GM11168 (cell line): Measurements from ENCODE around the gene ZFYVE19.

Experiments used
- in situ Hi-C: fragments of 300-500 bp; cut with MboI; formaldehyde crosslinking; loops from one replicate; pipeline ENCODE4 v1.12.0; 2022; ENCODE audit warnings: low sequenced_read_pairs; ENCODE audit not compliant: unreplicated experiment

Gene ZFYVE19

DNA sequence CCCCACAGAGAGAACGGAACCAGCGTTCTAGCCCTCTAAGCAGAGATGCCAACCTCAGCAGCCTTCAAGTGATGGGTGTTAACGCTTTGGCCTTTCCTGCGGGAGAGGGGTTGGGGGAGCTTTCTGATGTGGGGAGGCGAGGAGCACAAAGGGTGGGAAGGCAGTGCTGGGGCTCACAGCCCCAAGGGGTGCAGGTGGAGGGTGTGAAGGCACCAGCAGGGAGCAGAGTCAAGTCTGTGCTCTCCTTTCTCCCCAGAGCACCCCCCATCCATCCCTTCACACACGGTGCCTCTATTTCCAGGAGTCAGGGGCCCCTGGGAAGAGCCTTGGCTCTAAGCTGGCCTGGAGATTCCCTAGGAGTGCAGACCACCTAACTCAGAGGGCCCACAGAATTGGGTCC, 33.0 kb upstream of the ZFYVE19 start:
- in situ Hi-C loops = loop anchor here (25.0 kb wide), 1 partner anchor 437 kb away; the partner anchor contains the start of gene CCDC9B

DNA sequence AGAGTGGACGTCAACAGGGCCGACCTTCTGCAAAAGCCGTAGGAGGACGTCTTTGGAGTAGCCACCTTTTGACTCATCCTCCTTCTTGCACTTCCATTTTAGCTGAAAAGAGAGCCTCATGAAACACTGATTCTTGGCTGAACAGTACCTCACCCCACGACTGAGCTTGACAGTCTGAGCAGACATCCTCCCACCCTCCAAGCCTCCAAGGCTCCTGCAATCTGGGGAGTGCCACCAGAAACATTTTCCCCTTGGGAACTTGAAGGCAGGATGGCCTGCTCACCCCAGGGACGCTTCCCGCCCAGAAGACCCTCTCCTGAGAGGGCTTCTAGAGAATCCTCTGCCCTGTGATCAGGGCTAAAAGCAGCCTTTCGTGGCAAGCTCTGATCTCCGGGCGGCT, 31.9 kb upstream of the ZFYVE19 start:
- in situ Hi-C loops = no loop called here

DNA sequence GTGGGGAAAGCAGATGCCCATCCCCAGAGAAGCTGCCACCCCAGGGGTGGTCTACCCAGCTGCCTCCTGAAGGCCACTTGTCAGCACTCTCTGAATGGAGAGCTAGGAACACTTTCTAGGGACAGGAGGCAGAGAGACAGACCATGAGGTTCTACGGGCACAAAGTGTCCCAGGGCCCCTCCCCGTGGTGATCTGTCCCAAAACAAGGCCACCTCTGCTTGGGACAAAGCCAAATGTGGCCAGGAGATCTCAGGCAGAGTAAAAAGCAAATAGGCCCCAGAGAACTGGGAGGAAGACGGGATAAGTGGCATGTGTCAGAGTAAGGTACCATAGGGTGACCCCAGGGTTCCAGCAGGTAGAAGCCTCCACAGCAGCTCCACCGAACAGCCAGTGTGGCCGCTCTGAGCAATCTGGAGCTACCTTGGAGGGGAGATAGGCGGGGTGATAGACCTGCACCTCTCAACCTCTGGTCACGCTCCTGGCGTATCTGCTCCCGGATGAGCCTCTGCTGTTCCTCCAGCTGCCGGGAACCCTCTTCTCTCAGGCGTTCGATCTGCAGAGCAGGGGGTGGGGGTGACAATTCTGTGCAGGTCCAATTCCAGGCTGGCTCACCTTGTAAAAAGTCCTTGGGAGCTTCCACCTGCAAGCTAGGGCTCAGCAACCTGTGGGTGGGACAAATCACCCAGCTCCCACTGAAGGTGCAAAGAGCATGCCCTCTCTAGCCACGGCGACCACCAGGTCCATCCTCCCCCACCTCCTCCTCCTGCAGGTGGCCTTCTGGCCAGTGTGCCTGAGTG, 31.0 kb upstream of the ZFYVE19 start:
- in situ Hi-C loops = no loop called here

DNA sequence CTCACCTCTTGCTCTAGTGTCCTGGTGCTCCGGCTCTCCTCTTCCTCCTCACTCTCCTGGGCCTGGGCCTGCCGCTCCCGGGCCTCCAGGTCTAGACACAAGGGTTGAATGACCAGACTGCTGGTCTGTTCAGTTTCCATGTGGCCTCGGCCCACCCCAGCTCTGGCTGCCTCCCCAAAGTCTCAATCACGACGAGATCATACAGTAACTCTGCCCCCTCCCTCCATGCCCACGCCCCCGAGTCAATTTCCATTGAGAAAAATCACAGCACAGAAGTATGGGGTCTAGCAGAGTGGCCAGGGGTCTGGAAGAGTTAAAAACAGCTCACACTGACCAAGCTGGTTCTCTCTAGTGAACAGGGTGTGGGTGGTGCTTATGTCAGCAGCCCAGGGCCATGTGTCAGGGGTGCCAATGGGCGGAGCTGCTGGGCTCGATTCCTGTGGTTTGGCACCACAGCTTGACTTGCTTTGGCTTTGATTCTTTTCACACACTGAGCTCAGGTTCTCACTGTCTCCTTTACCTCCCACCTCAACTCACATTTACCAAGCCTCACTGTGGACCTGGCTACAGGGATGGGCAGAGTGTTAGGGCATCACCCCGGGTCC, 30.2 kb upstream of the ZFYVE19 start:
- in situ Hi-C loops = no loop called here

DNA sequence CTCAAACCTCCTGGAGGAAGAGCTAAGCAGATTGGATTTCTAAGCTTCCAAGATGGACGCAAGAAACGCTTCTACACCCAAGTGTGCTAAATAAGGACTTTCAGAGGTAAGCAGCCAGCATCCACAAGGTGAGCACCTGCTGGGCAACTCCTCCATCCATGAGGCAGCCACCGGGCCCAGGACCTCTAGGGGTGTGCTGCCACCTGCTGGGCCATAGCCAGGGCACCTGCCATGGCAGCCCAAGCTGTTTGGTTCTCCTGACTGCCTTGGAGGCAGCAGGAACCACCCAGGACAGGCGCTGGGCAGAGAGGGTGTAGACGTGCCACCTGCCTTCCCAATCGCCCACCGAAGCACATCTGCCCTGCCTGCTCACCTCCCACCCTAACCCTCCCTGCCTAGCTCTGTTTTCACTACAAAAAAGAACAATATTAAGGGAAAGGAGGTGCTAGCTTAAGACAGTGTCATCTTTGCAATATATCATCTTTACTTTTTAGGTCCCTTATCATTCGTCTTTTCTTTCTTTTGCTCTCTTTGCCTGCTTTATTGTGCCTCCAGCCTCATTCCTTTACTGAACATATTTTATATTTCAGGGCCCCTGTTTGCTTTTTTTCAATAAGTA, 24.2 kb upstream of the ZFYVE19 start:
- in situ Hi-C loops = no loop called here

DNA sequence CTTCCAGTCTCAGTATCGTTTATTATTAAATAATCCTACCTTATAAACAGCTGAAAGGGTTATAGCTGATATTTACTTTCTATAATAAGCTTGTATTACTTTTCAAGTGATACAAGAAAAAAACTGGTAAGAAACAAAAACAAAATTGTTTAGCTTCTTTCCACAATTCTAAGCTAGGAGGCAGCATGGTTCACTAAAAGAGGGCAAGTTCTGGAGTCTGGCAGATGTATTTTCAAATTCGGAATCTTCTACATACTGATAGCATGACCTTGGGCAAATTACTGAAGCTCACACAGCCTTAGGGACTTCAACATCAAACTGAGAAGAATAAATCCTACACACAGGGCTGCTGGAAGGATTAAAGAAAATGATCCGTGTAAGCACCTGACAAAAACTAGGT, 21.7 kb upstream of the ZFYVE19 start:
- in situ Hi-C loops = loop anchor here (5.0 kb wide), 1 partner anchor 83 kb away; no protein-coding TSS in a partner anchor

DNA sequence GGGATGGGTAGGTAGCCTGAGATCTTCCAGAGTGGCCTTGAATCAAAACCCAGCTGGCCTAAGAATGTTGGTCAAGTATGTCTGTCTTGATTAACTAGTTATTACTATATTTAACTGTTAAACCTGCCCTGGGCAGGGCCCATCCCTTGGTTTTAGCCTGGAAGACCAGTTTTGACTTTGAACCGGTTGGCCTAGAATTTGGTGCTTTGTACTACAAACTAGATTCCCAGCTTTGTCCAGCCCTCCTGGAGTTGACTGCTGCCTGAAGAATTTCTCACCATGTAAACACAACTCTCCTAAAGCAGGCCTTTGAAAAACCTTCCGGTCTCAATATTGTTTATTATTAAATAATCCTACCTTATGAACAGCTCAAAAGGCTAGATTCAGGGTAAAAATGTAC, 21.1 kb upstream of the ZFYVE19 start:
- in situ Hi-C loops = loop anchor here (5.0 kb wide), 1 partner anchor 84 kb away; no protein-coding TSS in a partner anchor

DNA sequence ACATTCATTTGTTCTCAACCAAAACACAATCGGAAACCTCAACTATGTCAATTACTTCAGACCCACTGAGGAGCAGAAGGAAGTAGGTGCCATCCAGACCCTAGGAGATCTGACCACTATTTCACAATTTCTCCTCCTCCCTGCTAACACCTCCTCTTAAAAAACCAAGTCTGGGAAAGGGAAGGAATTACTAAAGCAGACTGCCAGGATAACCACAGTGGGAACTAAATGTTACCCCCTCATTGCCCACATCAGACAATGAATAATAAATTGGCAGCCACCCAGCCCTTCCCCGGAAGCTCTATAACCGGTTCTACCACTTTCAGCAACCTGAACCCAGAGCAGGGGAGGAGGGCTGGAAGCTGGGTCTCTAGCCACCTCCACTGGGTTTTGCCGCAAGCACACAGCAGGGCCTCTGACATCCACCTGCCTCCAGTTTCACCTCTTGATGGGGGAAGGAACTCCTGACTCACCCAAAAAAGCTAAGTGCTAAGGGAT, 19.5 kb upstream of the ZFYVE19 start:
- in situ Hi-C loops = loop anchor here (5.0 kb wide), 1 partner anchor 85 kb away; no protein-coding TSS in a partner anchor

DNA sequence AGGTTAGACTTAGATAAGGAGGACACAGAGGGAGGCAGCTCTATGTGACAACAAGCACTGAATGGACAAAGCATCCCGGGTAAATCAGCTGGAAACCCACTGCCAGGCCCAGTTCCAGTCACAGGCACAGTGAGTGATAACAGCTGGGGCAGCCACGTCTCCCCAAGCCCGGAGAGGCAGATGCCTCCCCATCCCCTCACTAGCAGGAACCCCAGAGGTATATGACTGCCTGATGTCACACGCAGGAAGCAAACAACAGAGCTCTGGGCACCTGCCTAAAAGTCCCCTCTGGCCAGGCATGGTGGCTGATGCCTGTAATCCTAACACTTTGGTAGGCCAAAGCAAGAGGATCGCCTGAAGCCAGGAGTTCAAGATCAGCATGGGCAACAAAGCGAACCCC, 18.9 kb upstream of the ZFYVE19 start:
- in situ Hi-C loops = loop anchor here (5.0 kb wide), 1 partner anchor 86 kb away; no protein-coding TSS in a partner anchor

DNA sequence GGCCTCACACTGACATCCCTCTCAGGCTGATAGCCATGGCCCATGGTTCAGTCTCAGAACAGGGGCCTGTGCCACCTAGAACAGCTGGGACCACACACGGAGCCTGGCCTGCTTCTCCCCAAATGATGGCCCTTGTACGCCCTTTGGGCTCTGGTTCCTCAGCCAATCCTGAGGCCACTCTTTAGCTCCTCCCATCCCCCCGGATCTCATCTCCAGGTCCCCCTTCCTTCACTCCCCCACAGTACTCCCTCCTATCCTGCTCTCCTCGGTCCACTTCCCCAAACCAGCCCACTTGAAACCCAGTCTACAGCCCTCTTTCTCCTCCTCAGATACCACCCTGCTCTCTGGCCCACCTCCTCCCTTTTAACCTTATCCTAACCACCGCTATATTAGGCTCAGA, 17.8 kb upstream of the ZFYVE19 start:
- in situ Hi-C loops = loop anchor here (5.0 kb wide), 1 partner anchor 87 kb away; no protein-coding TSS in a partner anchor

DNA sequence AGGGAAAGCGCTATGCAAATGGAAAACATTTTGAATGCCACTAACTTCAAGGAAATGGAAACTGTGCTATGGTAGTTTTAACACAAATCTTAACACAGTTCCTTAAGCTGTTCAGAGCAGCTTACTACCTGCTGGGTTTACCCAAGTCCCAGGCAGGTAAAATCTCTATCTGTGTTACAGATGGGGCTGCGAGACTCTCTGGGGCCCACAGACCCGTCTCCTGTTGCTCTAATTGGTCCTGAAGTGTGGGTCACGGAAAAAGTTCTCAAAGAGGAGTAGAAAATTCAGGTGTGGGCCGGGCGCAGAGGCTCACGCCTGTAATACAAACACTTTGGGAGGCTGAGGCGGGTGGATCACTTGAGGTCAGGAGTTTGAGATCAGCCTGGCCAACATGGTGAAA, 16.9 kb upstream of the ZFYVE19 start:
- in situ Hi-C loops = loop anchor here (5.0 kb wide), 1 partner anchor 88 kb away; no protein-coding TSS in a partner anchor

DNA sequence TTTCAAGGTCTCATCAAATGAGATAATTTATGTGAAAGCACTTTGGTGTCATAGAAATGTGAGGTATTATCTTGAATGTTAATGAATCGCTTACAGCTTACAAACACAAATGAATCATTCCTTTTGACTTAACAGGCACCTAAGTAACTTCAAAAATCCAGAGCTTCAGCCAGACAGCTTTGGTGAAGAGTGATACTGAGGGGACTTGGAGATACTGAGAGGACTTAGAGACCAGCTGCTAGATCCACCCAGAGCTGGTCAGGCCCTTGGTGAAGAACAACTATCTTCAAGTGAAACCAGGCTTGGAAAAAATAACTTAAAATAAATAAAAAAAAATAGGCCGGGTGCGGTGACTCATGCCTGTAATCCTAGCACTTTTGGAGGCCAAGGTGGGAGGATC, 16.2 kb upstream of the ZFYVE19 start:
- in situ Hi-C loops = no loop called here

DNA sequence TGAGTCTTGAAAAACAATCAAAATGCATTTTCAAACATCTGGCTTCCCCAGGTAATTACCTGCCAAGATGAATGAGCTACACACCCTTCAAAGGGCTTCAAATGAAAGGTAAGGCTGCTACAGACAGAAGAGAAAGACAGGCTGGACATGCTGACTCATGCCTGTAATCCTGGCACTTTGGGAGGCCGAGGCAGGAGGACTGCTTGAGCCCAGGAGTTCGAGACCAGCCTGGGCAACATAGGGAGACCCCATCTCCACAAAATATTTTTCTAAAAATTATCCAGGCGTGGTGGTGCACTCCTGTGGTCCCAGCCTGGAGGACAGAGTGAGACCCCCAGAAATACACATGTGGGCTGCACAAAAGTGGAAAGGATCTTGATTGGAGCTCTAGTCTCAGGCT, 14.5 kb upstream of the ZFYVE19 start:
- in situ Hi-C loops = no loop called here

DNA sequence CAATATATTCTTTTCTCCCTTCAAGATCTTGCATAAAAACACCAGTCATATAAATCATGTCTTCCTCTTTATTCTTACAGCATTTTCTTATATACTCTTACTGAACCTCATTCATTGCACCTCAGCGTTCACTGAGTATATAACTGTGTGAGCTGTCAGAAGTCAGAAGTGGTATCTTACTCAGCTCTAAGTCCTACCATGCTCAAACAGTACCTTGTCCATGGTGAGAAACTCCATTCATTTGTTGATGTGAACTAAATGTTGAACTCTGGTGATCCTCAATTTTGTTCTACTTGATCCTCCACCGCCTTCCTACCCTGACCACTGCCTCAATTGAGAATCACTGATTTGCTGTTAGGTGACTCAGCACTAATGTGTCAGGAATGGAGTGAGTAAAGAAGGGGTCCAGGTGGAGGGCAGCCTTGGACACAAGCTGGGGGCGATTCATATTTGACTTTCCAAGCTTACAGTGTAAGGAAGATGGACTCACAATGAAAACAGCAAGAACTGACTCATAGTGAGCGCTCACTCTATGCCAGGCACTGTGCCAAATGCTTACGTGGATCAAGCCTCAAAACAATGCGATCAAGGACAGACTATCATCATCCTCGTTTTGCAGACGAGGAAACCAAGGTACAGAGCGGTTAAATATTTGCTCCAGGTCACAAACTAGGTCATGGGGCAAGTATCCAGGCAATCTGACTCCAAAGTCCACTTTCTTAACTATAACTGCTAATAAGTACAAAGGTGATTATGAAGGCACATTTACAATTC, 13.5 kb upstream of the ZFYVE19 start:
- in situ Hi-C loops = no loop called here

DNA sequence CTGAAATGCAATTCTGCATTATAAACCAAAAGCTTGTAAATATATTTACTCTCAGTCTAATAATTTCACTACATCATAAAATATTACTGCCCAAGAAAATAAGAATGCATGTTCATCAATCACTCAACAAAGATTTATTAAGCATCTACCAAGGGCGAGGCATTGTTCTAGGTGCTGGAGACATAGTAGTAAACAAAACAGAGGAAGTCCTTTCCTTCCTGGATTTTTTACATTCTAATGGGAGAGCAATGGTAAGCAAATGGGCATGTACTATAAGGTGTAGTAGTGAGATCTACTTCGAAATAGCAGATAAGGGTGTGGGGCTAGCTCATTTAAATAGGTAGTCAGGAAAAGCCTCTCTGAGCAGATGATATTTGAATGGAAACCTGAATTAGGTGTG, 10.8 kb upstream of the ZFYVE19 start:
- in situ Hi-C loops = no loop called here

DNA sequence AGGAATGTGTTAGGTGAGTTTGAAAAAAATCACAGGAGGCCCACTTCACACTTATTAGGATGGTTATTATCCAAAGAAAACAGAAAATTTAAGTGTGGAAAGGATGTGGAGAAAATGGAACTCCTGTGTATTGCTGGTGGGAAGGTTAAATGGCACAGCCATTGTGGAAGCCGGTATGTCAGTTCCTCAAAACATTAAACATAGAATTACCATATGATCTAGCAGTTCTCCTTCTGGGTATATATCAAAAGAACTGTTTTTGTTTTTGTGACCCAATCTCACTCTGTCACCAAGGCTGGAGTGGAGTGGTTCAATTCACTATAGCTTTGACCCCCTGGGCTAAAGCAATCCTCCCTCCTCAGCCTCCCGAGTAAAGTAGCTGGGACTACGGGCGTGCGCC, 10.4 kb upstream of the ZFYVE19 start:
- in situ Hi-C loops = no loop called here

DNA sequence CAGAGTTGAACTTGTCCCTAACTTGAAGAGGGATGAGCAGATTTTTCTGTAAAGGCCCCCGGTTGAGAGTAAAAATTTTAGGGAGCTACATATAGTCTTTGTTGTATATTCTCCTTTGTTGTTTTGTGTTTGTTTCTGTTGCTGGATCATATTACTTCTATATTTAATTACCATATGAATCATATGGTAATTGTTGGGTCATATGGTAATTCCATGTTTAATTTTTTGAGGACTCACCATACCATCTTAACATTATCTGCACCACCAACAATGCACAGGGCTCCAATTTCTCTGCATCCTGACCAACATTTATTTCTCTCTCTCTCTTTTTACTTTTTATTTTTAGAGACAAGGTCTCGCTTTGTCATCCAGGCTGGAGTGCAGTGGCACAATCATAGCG, 7.4 kb upstream of the ZFYVE19 start:
- in situ Hi-C loops = no loop called here

DNA sequence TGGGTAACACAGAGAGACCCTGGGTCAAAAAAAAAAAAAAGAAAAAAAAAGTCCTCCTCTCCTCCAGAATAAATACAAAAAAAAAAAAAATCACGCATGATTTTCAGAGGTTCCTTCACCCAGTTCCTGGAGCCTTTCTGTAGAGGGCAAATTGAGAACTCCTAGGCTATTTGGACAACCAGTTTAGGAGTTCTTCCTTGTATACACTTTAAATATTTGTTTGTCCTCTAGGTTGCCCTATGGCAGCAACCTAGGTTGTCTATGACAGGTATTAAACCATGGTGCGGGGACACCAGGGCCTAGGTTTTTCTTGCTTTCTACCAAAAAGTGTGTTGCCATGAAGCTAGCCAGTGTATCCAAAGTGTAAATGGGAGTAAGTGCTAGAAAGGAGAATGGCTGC, 3.8 kb upstream of the ZFYVE19 start:
- in situ Hi-C loops = no loop called here

DNA sequence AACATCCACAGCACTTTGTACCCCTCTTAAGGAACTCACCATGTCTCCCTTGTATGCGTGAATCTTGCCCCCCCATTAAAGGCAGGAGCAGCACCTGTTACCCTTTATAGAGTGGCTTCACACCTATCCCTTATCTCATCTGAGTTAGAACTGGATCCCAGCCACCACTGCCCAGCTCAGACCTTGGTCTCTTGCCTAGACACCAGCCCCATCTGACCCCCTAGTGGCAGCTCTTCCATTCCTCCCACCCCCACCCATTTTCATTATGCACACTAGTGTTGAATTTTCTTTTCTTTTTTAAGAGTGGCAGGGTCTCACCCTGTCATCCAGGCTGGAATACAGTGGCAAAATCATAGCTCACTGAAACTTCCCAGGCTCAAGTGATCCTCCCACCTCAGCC, 3.2 kb upstream of the ZFYVE19 start:
- in situ Hi-C loops = no loop called here

DNA sequence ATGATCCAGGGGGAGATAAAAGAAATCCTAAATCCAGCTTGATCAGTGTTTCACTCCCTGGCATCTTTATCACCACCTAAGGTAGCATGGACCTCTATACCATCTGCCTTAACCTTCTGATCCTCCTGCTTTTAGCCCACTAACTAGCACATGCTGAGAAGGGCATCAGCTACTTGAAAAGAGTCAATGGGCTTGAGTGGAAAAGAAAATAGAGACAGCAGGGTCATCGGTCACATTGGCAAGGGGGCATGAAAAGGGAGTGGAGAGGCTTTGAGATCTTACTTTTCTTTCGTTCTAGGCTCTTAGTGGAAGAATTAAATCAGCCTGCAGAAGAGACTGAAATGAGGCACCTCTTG, 239 bp upstream of the ZFYVE19 start:
- in situ Hi-C loops = no loop called here
